Measurements from ENCODE around the gene SS18L1.

The SS18L1 gene

DNA sequence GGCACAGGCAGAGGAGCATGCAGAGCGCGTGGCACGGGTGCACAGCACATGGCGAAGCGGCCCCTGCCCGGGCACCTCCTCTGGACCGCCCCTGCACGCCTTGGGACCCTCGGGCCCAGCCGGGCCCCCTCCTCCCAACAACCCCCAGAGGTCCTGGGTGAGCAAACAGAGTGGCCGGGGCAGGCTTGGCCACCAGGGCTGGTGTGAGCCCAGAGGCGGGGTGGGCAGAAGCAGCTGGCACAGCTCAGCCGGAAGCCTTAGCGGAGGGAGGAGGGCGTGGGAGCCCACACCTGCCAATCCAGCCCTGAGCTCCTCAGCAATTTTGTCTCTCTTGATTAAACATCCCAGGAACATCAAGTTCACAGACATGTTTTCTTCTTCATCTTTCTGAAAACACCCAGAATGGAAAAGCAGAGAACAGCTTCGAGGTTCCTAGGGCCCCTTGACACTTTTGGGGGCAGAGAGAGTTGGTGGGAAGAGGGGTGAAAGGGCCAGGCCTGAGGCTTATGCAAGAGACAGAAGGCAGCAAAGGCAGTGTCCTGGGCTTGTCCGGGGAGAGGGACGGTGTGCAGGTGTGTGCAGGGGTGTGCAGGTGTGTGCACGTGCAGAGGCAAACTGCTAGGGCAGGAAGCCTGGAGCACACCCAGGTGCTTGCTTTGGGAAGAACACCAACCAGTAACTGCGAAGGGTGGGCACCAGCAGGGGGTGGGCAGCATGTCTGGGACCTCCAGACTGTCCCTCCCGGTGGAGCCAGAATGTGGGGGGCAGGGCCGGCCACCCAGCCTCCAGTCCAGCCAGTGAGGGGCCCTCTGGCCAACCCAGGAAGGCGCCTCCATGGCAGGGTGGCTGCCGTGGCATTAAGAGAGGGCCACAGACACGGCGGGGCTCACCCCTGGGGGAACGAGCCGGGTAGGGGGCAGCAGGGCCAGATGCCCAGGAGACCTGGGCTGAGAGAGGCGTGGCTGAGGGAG lies 71.7 kb downstream of the SS18L1 start:
- no peak for DNase-seq (ENCODE audit: low read depth)
- no peak overlapping the region for H3K4me3 ChIP-seq (ENCODE audit: control insufficient read depth, low read depth, low read length)
- TF ChIP-seq, protein P1, sequence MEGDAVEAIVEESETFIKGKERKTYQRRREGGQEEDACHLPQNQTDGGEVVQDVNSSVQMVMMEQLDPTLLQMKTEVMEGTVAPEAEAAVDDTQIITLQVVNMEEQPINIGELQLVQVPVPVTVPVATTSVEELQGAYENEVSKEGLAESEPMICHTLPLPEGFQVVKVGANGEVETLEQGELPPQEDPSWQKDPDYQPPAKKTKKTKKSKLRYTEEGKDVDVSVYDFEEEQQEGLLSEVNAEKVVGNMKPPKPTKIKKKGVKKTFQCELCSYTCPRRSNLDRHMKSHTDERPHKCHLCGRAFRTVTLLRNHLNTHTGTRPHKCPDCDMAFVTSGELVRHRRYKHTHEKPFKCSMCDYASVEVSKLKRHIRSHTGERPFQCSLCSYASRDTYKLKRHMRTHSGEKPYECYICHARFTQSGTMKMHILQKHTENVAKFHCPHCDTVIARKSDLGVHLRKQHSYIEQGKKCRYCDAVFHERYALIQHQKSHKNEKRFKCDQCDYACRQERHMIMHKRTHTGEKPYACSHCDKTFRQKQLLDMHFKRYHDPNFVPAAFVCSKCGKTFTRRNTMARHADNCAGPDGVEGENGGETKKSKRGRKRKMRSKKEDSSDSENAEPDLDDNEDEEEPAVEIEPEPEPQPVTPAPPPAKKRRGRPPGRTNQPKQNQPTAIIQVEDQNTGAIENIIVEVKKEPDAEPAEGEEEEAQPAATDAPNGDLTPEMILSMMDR (conservative IDR thresholded peaks at IDR 0.05; ENCODE audit: control insufficient read depth, insufficient read depth, low read depth, low read length), result no peak

DNA sequence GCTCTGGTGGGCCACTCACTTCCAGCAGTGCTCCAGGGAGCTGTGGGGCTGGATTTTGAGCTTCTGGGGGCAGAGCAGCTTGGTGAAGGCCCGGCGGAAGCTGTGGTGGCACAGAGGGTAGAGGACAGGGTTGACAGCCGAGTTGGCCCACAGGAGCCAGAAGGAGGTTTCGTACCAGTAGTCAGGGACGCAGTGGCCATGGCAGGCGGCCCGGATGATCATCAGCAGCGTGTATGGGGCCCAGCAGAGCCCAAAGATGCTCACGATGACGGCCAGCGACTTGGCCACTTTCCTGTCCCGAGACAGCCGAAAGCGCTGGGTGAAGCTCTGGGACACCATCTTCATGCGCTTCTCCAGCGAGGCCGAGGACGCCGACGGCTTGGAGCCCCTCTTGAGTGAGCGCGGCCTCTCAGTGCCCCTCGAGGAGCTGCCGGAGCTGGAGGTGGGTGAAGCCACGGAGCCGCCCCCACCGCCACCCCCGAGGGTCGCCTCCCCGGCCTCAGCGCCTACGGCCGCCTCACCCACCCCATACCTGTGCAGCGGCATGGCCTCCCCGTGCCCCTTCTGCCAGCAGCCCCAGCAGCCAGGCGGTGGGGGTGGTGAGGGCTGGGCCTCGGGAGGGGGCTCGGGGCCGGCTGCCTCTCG lies 72.5 kb downstream of the SS18L1 start:
- no peak overlapping the region for H3K4me3 ChIP-seq (ENCODE audit: control insufficient read depth, low read depth, low read length)
- DNase-seq (ENCODE audit: low read depth), result no peak
- TF ChIP-seq, protein P1 (conservative IDR thresholded peaks at IDR 0.05; ENCODE audit: control insufficient read depth, insufficient read depth, low read depth, low read length), result no peak

DNA sequence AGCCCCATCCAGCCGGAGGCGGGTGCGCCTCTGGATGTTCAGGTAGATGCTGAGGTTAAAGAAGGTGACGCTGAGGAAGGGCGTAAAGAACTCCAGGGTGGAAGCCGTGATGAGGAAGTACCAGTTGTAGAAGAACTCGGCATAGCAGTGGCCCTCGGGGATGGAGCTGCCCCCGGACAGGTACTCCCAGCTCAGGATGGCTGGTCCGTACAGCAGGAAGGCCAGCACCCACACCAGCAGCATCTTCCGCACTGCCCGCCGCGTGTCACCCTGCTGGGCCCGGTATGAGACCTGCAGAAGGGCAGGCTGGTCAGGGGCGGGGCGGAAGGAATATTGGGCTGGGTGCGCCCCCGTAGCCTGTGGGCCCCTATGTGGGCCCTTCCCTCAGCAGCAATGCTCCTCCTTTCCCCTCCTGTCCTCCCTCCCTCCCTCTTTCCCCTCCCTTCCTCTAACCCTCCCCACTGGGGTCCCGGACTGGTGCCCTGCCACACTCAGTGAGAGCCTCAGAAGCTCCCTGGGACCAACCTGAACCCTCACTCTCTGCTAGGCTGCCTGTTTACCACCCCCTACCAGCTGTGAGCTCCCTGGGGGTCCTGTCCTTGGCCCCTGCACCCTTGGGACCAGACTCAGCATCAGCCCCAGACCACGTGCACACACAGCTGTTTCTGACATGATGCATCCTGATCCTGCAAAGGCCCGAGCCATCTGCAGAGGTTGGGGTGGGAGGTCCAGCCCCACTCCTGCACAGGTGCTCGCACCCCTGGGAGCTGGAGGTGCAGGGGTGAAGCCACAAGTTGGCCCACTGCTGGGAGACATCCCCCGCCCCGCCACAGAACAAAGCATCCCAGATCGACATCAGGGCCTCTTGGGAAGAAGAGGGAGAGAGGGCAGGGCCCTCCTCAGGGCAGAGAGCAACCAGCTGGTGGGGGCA lies 73.3 kb downstream of the SS18L1 start:
- no peak for DNase-seq (ENCODE audit: low read depth)
- TF ChIP-seq, protein P1 (conservative IDR thresholded peaks at IDR 0.05; ENCODE audit: control insufficient read depth, insufficient read depth, low read depth, low read length), result no peak
- no peak overlapping the region for H3K4me3 ChIP-seq (ENCODE audit: control insufficient read depth, low read depth, low read length)

- DNase-seq (ENCODE audit: low read depth), result no peak
- no peak overlapping the region for H3K4me3 ChIP-seq (ENCODE audit: control insufficient read depth, low read depth, low read length)
- TF ChIP-seq, protein P1 (conservative IDR thresholded peaks at IDR 0.05; ENCODE audit: control insufficient read depth, insufficient read depth, low read depth, low read length), result no peak
Measured at GRCh38 chr20:62217913-62218773, 74.6 kb downstream of the SS18L1 start.

GRCh38 chr20:62219101-62219991 lies 75.8 kb downstream of the SS18L1 start:
- DNase-seq (ENCODE audit: low read depth), result no peak
- TF ChIP-seq, protein P1 (conservative IDR thresholded peaks at IDR 0.05; ENCODE audit: control insufficient read depth, insufficient read depth, low read depth, low read length), result no peak
- no peak overlapping the region for H3K4me3 ChIP-seq (ENCODE audit: control insufficient read depth, low read depth, low read length)

Measured in fibroblast of mammary gland (primary cell).